K562 (cell line): ENCODE data around the gene SNRPA. TPM values are rescaled to one million over a fixed set of nuclear protein-coding genes. Genes with fewer than 3 reads are reported as not detected.
A peak's percentile ranks its signal among the peaks of the same experiment; 100 is the strongest.

Experiments used
- DIDO1 ChIP-seq: fragments of 450-650 bp; IDR thresholded peaks from 2 replicates; pipeline ENCODE4 v1.6.1; 2016; ENCODE audit warnings: low read depth, missing biosample characterization, missing genetic modification characterization
- DNMT1 ChIP-seq: fragments of 450-650 bp; IDR thresholded peaks from 2 replicates; pipeline ENCODE4 v1.6.1; 2016; ENCODE audit warnings: antibody characterized with exemption, mild to moderate bottlenecking
- GTF2B ChIP-seq: IDR thresholded peaks from 2 replicates; pipeline ENCODE4 v1.6.1; 2011; ENCODE audit not compliant: insufficient read length; ENCODE audit errors: extremely low read depth
- HSF4 ChIP-seq: fragments of 250-450 bp; sonication (Bioruptor Pico); IDR thresholded peaks from 2 replicates; pipeline ENCODE4 v2.1.2; 2022; ENCODE audit warnings: mild to moderate bottlenecking, moderate library complexity, borderline replicate concordance
- L3MBTL2 ChIP-seq: fragments of 450-650 bp; IDR thresholded peaks from 2 replicates; pipeline ENCODE4 v1.6.1; 2016; ENCODE audit warnings: mild to moderate bottlenecking, moderate library complexity
- NFIC ChIP-seq: fragments of 450-650 bp; IDR thresholded peaks from 2 replicates; pipeline ENCODE4 v1.6.1; 2017; ENCODE audit warnings: mild to moderate bottlenecking, inconsistent platforms
- NR3C1 ChIP-seq: sonication (generic); formaldehyde crosslinking; IDR thresholded peaks from 2 replicates; pipeline ENCODE4 v1.8.1; 2022; ENCODE audit warnings: missing genetic modification reagents
- POLR2G ChIP-seq: fragments of 200-400 bp; formaldehyde crosslinking; IDR thresholded peaks from 2 replicates; pipeline ENCODE4 v1.6.1; 2017; ENCODE audit warnings: low read depth, mild to moderate bottlenecking, antibody characterized with exemption, low read length, moderate library complexity
- RAD51 ChIP-seq: fragments of 450-650 bp; IDR thresholded peaks from 2 replicates; pipeline ENCODE4 v1.7.1; 2016; ENCODE audit warnings: low read depth, mild to moderate bottlenecking, borderline replicate concordance
- TBL1XR1 ChIP-seq, 2 experiments: IDR thresholded peaks; 2 replicates each; pipeline ENCODE4 v1.6.1; 2012; ENCODE audit warnings: improper control_type of control experiment in 2 of 2, low read length in 2 of 2, mild to moderate bottlenecking in 1 of 2
- TCFL5 ChIP-seq: fragments of 250-450 bp; sonication (Bioruptor Pico); conservative IDR thresholded peaks from 2 replicates; pipeline ENCODE4 v1.6.1; 2021; ENCODE audit warnings: mild to moderate bottlenecking, moderate library complexity, matching md5 sums
- TFE3 ChIP-seq: fragments of 450-650 bp; formaldehyde crosslinking; IDR thresholded peaks from 2 replicates; pipeline ENCODE4 v1.4.0; 2020; ENCODE audit warnings: mild to moderate bottlenecking, mixed read lengths
- ZNF12 ChIP-seq: sonication (generic); formaldehyde crosslinking; IDR thresholded peaks from 2 replicates; pipeline ENCODE4 v1.4.0; 2020; ENCODE audit warnings: mild to moderate bottlenecking, missing genetic modification reagents
- ZNF239 ChIP-seq: fragments of 250-450 bp; sonication (Bioruptor Pico); IDR thresholded peaks from 2 replicates; pipeline ENCODE4 v1.4.0; 2020; ENCODE audit warnings: mild to moderate bottlenecking
- ZNF408 ChIP-seq: fragments of 250-450 bp; sonication (Bioruptor Pico); IDR thresholded peaks from 2 replicates; pipeline ENCODE4 v1.4.0; 2020; ENCODE audit warnings: low read depth, mild to moderate bottlenecking, moderate library complexity
- polyA plus RNA-seq, 8 experiments: library from polyadenylated mRNA; depleted of rRNA in 4 of 8; stranded (reverse) in 5 of 8; unstranded in 3 of 8; fragments of >200 nt; fragmentation: Nextera tagmentation in 2 of 8; fragmentation: Illumina TruSeq in 1 of 8; extraction: Ambion mirVana in 2 of 8; extraction: Trizol in 1 of 8; gene quantifications; 2 replicates each; pipeline versions ENCODE4 v1.2.1 to v1.2.3, GENCODE V29; 2011 to 2014; ENCODE audit warnings: inconsistent platforms in 1 of 8, missing spikeins in 1 of 8
- total RNA-seq, 7 experiments: library from RNA; depleted of rRNA in 6 of 7; stranded (reverse); fragments of >200 nt in 6 of 7; fragmentation: Illumina TruSeq in 2 of 7; extraction: Trizol in 2 of 7; gene quantifications; 2 replicates each; pipeline versions ENCODE4 v1.2.1 to v1.2.3, GENCODE V29; 2011 to 2021; ENCODE audit warnings: low replicate concordance in 1 of 7
- TF ChIP-seq, protein P1 (sequence below): fragments of 450-650 bp; IDR thresholded peaks from 2 replicates; pipeline ENCODE4 v1.6.1; 2018; ENCODE audit not compliant: partially characterized antibody
- TF ChIP-seq, protein P2 (sequence below): fragments of 450-650 bp; IDR thresholded peaks from one replicate; pipeline ENCODE4 v1.6.1; 2018; ENCODE audit warnings: mild to moderate bottlenecking, moderate library complexity; ENCODE audit not compliant: partially characterized antibody
- TF ChIP-seq, protein P3 (sequence below): sonication (generic); IDR thresholded peaks from 2 replicates; pipeline ENCODE4 v1.6.1; 2016

SNRPA gene
- total and polyA plus RNA-seq, 9 of the 15 experiments (the other 6 are each of a cell fraction or from before 2014, with no cell fraction given) = 16.3 to 311 (median 193) TPM

DNA sequence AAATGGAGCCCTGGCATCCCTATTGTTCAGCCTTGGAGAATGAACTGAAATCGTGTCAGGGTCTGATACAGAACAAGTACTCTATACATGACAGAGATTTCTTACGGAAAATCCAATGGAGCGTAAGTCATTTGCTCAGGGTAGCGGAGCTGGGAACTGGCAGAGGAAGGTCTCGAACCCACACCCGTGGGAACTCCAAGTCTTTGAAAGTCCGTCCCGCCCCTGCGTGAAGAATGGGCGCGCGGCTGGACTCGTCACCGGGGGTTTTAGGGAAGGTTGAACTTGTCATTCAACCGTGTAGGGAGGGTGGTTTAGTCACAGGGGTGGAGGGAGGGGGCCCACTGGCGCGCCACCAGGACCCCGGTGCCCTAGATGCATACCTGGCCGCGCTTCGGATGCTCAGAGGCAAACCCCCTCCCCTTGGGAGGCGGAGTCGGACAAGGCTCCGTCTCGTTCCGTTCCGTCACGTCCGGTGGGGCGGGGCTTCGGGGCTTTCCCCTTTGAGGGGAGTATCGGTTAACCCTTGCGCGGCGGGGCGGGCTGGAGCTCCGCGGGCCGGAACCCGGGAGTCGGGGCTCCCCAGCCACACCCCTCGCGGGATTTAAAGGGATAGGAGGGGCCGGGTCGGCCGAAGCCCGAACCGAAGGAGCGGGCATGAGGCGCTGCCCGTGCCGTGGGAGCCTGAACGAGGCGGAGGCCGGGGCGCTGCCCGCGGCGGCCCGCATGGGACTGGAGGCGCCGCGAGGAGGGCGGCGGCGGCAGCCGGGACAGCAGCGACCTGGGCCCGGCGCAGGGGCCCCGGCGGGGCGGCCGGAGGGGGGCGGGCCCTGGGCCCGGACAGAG, 34.3 kb upstream of the SNRPA start, which contains the start of the genes COQ8B and ITPKC (continued):
- TF ChIP-seq ZNF408 (CRISPR knock-in tag) (no peak), L3MBTL2 (peak; percentile 56), TBL1XR1 (IDR thresholded peaks at IDR 0.05; ENCODE audit: low read length in 2 of 2) (no peak), TFE3 (no peak), RAD51 (no peak), POLR2G (peak; percentile 90), TCFL5 (CRISPR knock-in tag) (no peak), HSF4 (CRISPR knock-in tag) (no peak), DIDO1 (0 out of 2 replicates have a peak, but pooled peaks have one; percentile 44), ZNF12 (CRISPR knock-in tag) (no peak), ZNF239 (no peak), DNMT1 (no peak), NR3C1 (CRISPR knock-in tag) (no peak), NFIC (no peak), GTF2B (no peak)
- TF ChIP-seq, protein P1, sequence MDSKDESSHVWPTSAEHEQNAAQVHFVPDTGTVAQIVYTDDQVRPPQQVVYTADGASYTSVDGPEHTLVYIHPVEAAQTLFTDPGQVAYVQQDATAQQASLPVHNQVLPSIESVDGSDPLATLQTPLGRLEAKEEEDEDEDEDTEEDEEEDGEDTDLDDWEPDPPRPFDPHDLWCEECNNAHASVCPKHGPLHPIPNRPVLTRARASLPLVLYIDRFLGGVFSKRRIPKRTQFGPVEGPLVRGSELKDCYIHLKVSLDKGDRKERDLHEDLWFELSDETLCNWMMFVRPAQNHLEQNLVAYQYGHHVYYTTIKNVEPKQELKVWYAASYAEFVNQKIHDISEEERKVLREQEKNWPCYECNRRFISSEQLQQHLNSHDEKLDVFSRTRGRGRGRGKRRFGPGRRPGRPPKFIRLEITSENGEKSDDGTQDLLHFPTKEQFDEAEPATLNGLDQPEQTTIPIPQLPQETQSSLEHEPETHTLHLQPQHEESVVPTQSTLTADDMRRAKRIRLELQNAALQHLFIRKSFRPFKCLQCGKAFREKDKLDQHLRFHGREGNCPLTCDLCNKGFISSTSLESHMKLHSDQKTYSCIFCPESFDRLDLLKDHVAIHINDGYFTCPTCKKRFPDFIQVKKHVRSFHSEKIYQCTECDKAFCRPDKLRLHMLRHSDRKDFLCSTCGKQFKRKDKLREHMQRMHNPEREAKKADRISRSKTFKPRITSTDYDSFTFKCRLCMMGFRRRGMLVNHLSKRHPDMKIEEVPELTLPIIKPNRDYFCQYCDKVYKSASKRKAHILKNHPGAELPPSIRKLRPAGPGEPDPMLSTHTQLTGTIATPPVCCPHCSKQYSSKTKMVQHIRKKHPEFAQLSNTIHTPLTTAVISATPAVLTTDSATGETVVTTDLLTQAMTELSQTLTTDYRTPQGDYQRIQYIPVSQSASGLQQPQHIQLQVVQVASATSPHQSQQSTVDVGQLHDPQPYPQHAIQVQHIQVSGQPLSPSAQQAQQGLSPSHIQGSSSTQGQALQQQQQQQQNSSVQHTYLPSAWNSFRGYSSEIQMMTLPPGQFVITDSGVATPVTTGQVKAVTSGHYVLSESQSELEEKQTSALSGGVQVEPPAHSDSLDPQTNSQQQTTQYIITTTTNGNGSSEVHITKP = no peak
- TF ChIP-seq, protein P2, sequence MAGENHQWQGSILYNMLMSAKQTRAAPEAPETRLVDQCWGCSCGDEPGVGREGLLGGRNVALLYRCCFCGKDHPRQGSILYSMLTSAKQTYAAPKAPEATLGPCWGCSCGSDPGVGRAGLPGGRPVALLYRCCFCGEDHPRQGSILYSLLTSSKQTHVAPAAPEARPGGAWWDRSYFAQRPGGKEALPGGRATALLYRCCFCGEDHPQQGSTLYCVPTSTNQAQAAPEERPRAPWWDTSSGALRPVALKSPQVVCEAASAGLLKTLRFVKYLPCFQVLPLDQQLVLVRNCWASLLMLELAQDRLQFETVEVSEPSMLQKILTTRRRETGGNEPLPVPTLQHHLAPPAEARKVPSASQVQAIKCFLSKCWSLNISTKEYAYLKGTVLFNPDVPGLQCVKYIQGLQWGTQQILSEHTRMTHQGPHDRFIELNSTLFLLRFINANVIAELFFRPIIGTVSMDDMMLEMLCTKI = no peak
- TF ChIP-seq, protein P3, sequence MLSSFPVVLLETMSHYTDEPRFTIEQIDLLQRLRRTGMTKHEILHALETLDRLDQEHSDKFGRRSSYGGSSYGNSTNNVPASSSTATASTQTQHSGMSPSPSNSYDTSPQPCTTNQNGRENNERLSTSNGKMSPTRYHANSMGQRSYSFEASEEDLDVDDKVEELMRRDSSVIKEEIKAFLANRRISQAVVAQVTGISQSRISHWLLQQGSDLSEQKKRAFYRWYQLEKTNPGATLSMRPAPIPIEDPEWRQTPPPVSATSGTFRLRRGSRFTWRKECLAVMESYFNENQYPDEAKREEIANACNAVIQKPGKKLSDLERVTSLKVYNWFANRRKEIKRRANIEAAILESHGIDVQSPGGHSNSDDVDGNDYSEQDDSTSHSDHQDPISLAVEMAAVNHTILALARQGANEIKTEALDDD = no peak
